Upper lobe of right lung (tissue), 1 donor: Measurements from ENCODE around the gene CFAP299. TPM values are rescaled to one million over a fixed set of nuclear protein-coding genes. Genes with fewer than 3 reads are reported as not detected.

Experiments
- ATAC-seq: fragments of 200-7000 bp; cut with Tn5 transposase; one replicate; pipeline ENCODE4 v1.9.1; 2020; ENCODE audit warnings: mild to moderate bottlenecking, moderate library complexity
- DNase-seq: peaks from one replicate; pipeline ENCODE4 v3.0.0-alpha.2; 2020
- H3K27ac ChIP-seq: fragments of 200-600 bp; one replicate; pipeline ENCODE4 v1.8.0; 2022
- H3K27me3 ChIP-seq: fragments of 200-600 bp; one replicate; pipeline ENCODE4 v1.8.0; 2022; ENCODE audit warnings: mild to moderate bottlenecking
- H3K36me3 ChIP-seq: fragments of 200-600 bp; one replicate; pipeline ENCODE4 v1.8.0; 2022
- H3K4me1 ChIP-seq: fragments of 200-600 bp; one replicate; pipeline ENCODE4 v1.8.0; 2022
- H3K4me3 ChIP-seq: fragments of 200-600 bp; one replicate; pipeline ENCODE4 v1.8.0; 2022; ENCODE audit warnings: mild to moderate bottlenecking
- H3K9me3 ChIP-seq: fragments of 200-600 bp; one replicate; pipeline ENCODE4 v1.8.0; 2022
- CTCF ChIP-seq: fragments of 200-600 bp; IDR thresholded peaks from one replicate; pipeline ENCODE4 v1.8.0; 2022; ENCODE audit warnings: antibody characterized with exemption
- intact Hi-C: fragments of 100-400 bp; cut with DNase I; formaldehyde crosslinking; loops from one replicate; pipeline ENCODE4 v1.11.0; 2022
- total RNA-seq: library from RNA; stranded (reverse); fragmentation: NEBNext Ultra II Directional; extraction: Animal tissue kit (Norgen Biotek cat#: 25700); gene quantifications from one replicate; pipeline ENCODE4 v1.2.1, GENCODE V29; 2021
- donor health status: DM: no; HTN: yes; CAD: no; lungs with severe emphysema.

The CFAP299 gene
- total RNA-seq, 1 donor from 2014 or later, result not detected

GRCh38 chr4:80999943-81000342, 664.4 kb downstream of the CFAP299 start:
- Histone ChIP-seq H3K27me3 (no peaks in the 10 kb centered on the region), H3K9me3 (no peaks in the 10 kb centered on the region), H3K27ac (no peak overlapping the region), H3K4me1 (no peaks in the 10 kb centered on the region), H3K36me3 (no peaks in the 10 kb centered on the region), H3K4me3 (no peak overlapping the region)
- ATAC-seq (no peak), DNase-seq (no peak)
- no peak for TF ChIP-seq CTCF
- intact Hi-C loops, result no loop called here

- DNase-seq (no peak), ATAC-seq (no peak)
- Histone ChIP-seq H3K27me3 (no peaks in the 10 kb centered on the region), H3K27ac (no peak overlapping the region), H3K4me3 (no peak overlapping the region), H3K4me1 (no peaks in the 10 kb centered on the region), H3K9me3 (no peaks in the 10 kb centered on the region), H3K36me3 (no peaks in the 10 kb centered on the region)
- intact Hi-C loops, result no loop called here
- no peak for TF ChIP-seq CTCF
Measured at GRCh38 chr4:81003597-81004111, 668.1 kb downstream of the CFAP299 start.

DNA sequence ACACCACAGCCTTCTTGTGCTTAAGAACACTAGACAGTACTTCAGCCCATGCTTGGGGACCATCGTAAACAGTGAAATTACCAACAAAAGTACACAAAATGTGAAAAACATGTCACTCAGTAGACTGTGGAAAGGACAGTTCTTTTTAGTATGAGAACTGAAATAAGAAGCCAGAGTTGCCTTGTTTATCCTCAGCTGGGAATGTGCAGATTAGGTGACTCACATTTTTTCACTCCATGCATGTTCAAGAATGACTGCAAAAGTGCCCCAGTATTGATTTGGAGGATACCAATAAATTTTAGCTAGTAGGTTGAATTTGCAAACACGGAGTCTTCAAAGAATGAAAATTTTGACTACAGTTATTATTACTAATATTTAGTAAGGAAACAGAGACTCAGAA, 671.9 kb downstream of the CFAP299 start:
- no peak for DNase-seq
- TF ChIP-seq CTCF, result no peak
- intact Hi-C loops, result no loop called here

More for the DNA sequence above, 671.9 kb downstream of the CFAP299 start:
- Histone ChIP-seq H3K4me1 (no peaks in the 10 kb centered on the region), H3K27ac (no peak overlapping the region), H3K4me3 (no peak overlapping the region), H3K9me3 (no peaks in the 10 kb centered on the region), H3K27me3 (no peaks in the 10 kb centered on the region), H3K36me3 (no peaks in the 10 kb centered on the region)
- no peak for ATAC-seq

Other genes with a start within 250 kb of the CFAP299 start
- 1.7 TPM for gene PRDM8, start 138.2 kb upstream of the CFAP299 start, total RNA-seq
- not detected for gene FGF5, start 69.1 kb upstream of the CFAP299 start, total RNA-seq